GM12878 (cell line): ENCODE measurements around the gene UBE2L5. TPM values are rescaled to one million over a fixed set of nuclear protein-coding genes. Genes with fewer than 3 reads are reported as not detected.

ENCODE experiments used
- BHLHE40 ChIP-seq, 2 experiments: fragments of 450-650 bp in 1 of 2; IDR thresholded peaks; 2 replicates each; pipeline ENCODE4 v1.6.1; 2011 to 2017; ENCODE audit warnings: low read depth in 2 of 2, borderline replicate concordance in 1 of 2, improper control_type of control experiment in 1 of 2, low read length in 1 of 2, mild to moderate bottlenecking in 1 of 2
- CBX5 ChIP-seq: sonication (generic); IDR thresholded peaks from 2 replicates; pipeline ENCODE4 v1.6.1; 2016; ENCODE audit warnings: low read depth, moderate library complexity, mild to moderate bottlenecking, inconsistent platforms
- CREM ChIP-seq: IDR thresholded peaks from 2 replicates; pipeline ENCODE4 v1.6.1; 2014; ENCODE audit warnings: antibody characterized with exemption, low read depth
- FOS ChIP-seq: IDR thresholded peaks from 3 replicates; pipeline ENCODE4 v1.6.1; 2011; ENCODE audit warnings: borderline replicate concordance; ENCODE audit not compliant: insufficient read length; ENCODE audit errors: extremely low read depth
- HCFC1 ChIP-seq: fragments of 150-350 bp; IDR thresholded peaks from 2 replicates; pipeline ENCODE4 v1.6.1; 2014; ENCODE audit warnings: low read length
- HDGF ChIP-seq: fragments of 450-650 bp; IDR thresholded peaks from 2 replicates; pipeline ENCODE4 v1.6.1; 2016; ENCODE audit warnings: antibody characterized with exemption
- IKZF2 ChIP-seq, 2 experiments: fragments of 450-650 bp; IDR thresholded peaks; 2 replicates each; pipeline ENCODE4 v1.6.1; 2017; ENCODE audit warnings: mild to moderate bottlenecking in 2 of 2, moderate library complexity in 2 of 2
- IRF4 ChIP-seq: IDR thresholded peaks from 2 replicates; pipeline ENCODE4 v1.6.1; 2011; ENCODE audit warnings: low read depth, low read length
- JUNB ChIP-seq: IDR thresholded peaks from 2 replicates; pipeline ENCODE4 v1.6.1; 2016; ENCODE audit warnings: antibody characterized with exemption, mild to moderate bottlenecking
- NRF1 ChIP-seq: conservative IDR thresholded peaks from 2 replicates; pipeline ENCODE4 v1.6.1; 2011; ENCODE audit warnings: mild to moderate bottlenecking, low read depth, low read length, improper control_type of control experiment
- PML ChIP-seq: IDR thresholded peaks from 2 replicates; pipeline ENCODE4 v1.6.1; 2012; ENCODE audit warnings: low read length, inconsistent platforms
- TCF7 ChIP-seq: IDR thresholded peaks from 2 replicates; pipeline ENCODE4 v1.6.1; 2014; ENCODE audit warnings: antibody characterized with exemption, borderline replicate concordance
- ZNF207 ChIP-seq: fragments of 450-650 bp; IDR thresholded peaks from 2 replicates; pipeline ENCODE4 v1.6.1; 2014; ENCODE audit warnings: antibody characterized with exemption, mild to moderate bottlenecking, borderline replicate concordance
- ZNF384 ChIP-seq: IDR thresholded peaks from 2 replicates; pipeline ENCODE4 v1.6.1; 2012; ENCODE audit warnings: low read depth, mild to moderate bottlenecking, low read length, improper control_type of control experiment, borderline replicate concordance
- ZZZ3 ChIP-seq: IDR thresholded peaks from 2 replicates; pipeline ENCODE4 v1.6.1; 2011; ENCODE audit warnings: low read depth; ENCODE audit not compliant: control insufficient read depth, insufficient read length
- polyA plus RNA-seq, 11 experiments: library from polyadenylated mRNA; depleted of rRNA in 4 of 11; unstranded in 6 of 11; stranded (reverse) in 5 of 11; fragments of >200 nt; fragmentation: Nextera tagmentation in 4 of 11; fragmentation: Illumina TruSeq in 1 of 11; extraction: Ambion mirVana in 4 of 11; extraction: Trizol in 1 of 11; gene quantifications; 1 replicate in 1 of 11; 2 replicates in 10 of 11; pipeline versions ENCODE4 v1.2.1 to v1.2.3, GENCODE V29; 2011 to 2016; ENCODE audit warnings: inconsistent platforms in 2 of 11, missing spikeins in 2 of 11, low read depth in 1 of 11
- total RNA-seq, 4 experiments: library from RNA; depleted of rRNA in 3 of 4; stranded (reverse); fragments of >200 nt in 3 of 4; fragmentation: Illumina TruSeq in 1 of 4; extraction: Trizol in 1 of 4; gene quantifications; 2 replicates each; pipeline versions ENCODE4 v1.2.1 to v1.2.3, GENCODE V29; 2013 to 2021
- TF ChIP-seq, protein P1 (sequence below): IDR thresholded peaks from 2 replicates; pipeline ENCODE4 v1.6.1; 2012; ENCODE audit warnings: low read depth, low read length, improper control_type of control experiment
- TF ChIP-seq, protein P2 (sequence below): fragments of 450-650 bp; formaldehyde crosslinking; IDR thresholded peaks from 2 replicates; pipeline ENCODE4 v1.4.0; 2020; ENCODE audit warnings: mild to moderate bottlenecking, moderate library complexity
- TF ChIP-seq, protein P3 (sequence below), 3 experiments: IDR thresholded peaks in 2 of 3; conservative IDR thresholded peaks in 1 of 3; 2 replicates each; pipeline ENCODE4 v1.5.1; 2011; ENCODE audit warnings: low read depth in 3 of 3, low read length in 3 of 3, mild to moderate bottlenecking in 3 of 3, control low read depth in 2 of 3, moderate library complexity in 2 of 3, inconsistent platforms in 1 of 3, mixed read lengths in 1 of 3; ENCODE audit not compliant: control insufficient read depth in 2 of 3, insufficient read depth in 1 of 3; ENCODE audit errors: extremely low read depth in 1 of 3
- TF ChIP-seq, protein P4 (sequence below): fragments of 150-350 bp; IDR thresholded peaks from 2 replicates; pipeline ENCODE4 v1.6.1; 2016; ENCODE audit warnings: low read depth, low read length

Gene UBE2L5
- total and polyA plus RNA-seq, 10 of the 15 experiments (the other 5 are each of a cell fraction or from before 2014, with no cell fraction given): 0.03 to 1.1 (median 0.19) TPM; not detected in 2

DNA sequence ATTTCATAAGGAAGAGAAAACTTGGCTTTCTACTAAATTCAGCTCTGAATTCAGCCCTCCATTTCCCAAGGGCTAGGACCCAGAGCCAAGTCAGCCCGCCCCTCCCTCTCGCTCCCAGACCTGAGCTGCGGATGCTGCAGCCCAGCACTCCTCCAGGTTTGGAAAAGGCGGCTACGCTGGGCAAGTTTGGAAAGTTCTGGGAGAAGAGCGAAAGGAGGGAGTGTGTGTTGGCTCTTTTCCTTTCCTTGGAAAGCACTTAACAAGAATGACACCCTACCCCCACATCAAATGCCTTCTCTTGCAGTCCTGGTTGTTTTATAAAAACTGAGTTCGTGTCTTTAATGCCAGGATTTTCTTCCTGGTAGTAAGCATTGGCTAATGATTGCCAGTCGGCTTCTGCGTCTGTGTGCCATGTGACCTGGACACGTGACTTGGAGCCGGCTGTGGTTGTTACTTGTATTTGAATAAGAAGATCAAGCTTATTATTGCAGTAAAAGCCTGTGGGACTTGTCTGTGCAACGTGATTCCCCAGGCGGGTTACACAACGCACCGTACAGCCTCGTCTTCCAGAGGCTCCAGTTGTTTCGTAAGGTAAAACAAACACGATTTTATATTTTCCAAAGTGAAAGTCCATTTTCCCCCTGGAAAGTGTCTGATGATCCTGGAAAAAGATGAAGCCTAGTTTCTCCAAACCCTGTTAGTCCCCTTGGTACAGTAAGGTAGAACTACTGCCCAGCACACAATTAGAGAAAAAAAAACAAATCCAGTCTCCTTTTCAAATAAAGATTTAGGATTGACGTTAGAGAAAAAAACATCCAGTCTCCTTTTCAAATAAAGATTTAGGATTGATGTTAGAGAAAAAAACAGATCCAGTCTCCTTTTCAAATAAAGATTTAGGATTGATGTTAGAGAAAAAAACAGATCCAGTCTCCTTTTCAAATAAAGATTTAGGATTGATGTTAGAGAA lies 26.8 kb upstream of the UBE2L5 start (continued):
- TF ChIP-seq, protein P1, sequence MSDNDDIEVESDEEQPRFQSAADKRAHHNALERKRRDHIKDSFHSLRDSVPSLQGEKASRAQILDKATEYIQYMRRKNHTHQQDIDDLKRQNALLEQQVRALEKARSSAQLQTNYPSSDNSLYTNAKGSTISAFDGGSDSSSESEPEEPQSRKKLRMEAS: peak; percentile 95
- TF ChIP-seq ZNF207 (no peak), BHLHE40 (IDR thresholded peaks at IDR 0.05; ENCODE audit: borderline replicate concordance in 1 of 2, low read depth in 2 of 2, low read length in 1 of 2) (peak; percentile 91 to 94), HDGF (no peak), ZZZ3 (no peak), CREM (no peak), IRF4 (peak; percentile 29; the same call in 1 of the 2 replicates), FOS (peak; percentile 82), ZNF384 (no peak), TCF7 (no peak), PML (no peak), IKZF2 (IDR thresholded peaks at IDR 0.05) (peak; percentile 74 to 75; a peak in 3 of 4 replicates), JUNB (no peak), NRF1 (no peak), HCFC1 (no peak), CBX5 (no peak)
- TF ChIP-seq, protein P2, sequence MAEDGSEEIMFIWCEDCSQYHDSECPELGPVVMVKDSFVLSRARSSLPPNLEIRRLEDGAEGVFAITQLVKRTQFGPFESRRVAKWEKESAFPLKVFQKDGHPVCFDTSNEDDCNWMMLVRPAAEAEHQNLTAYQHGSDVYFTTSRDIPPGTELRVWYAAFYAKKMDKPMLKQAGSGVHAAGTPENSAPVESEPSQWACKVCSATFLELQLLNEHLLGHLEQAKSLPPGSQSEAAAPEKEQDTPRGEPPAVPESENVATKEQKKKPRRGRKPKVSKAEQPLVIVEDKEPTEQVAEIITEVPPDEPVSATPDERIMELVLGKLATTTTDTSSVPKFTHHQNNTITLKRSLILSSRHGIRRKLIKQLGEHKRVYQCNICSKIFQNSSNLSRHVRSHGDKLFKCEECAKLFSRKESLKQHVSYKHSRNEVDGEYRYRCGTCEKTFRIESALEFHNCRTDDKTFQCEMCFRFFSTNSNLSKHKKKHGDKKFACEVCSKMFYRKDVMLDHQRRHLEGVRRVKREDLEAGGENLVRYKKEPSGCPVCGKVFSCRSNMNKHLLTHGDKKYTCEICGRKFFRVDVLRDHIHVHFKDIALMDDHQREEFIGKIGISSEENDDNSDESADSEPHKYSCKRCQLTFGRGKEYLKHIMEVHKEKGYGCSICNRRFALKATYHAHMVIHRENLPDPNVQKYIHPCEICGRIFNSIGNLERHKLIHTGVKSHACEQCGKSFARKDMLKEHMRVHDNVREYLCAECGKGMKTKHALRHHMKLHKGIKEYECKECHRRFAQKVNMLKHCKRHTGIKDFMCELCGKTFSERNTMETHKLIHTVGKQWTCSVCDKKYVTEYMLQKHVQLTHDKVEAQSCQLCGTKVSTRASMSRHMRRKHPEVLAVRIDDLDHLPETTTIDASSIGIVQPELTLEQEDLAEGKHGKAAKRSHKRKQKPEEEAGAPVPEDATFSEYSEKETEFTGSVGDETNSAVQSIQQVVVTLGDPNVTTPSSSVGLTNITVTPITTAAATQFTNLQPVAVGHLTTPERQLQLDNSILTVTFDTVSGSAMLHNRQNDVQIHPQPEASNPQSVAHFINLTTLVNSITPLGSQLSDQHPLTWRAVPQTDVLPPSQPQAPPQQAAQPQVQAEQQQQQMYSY (CRISPR knock-in tag): no peak
- TF ChIP-seq, protein P3, sequence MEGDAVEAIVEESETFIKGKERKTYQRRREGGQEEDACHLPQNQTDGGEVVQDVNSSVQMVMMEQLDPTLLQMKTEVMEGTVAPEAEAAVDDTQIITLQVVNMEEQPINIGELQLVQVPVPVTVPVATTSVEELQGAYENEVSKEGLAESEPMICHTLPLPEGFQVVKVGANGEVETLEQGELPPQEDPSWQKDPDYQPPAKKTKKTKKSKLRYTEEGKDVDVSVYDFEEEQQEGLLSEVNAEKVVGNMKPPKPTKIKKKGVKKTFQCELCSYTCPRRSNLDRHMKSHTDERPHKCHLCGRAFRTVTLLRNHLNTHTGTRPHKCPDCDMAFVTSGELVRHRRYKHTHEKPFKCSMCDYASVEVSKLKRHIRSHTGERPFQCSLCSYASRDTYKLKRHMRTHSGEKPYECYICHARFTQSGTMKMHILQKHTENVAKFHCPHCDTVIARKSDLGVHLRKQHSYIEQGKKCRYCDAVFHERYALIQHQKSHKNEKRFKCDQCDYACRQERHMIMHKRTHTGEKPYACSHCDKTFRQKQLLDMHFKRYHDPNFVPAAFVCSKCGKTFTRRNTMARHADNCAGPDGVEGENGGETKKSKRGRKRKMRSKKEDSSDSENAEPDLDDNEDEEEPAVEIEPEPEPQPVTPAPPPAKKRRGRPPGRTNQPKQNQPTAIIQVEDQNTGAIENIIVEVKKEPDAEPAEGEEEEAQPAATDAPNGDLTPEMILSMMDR (IDR thresholded peaks at IDR 0.05 in 2 of 3, conservative IDR thresholded peaks at IDR 0.05 in 1 of 3; ENCODE audit: control insufficient read depth in 2 of 3, extremely low read depth in 1 of 3, insufficient read depth in 1 of 3, low read depth in 3 of 3, low read length in 3 of 3): no peak
- TF ChIP-seq, protein P4, sequence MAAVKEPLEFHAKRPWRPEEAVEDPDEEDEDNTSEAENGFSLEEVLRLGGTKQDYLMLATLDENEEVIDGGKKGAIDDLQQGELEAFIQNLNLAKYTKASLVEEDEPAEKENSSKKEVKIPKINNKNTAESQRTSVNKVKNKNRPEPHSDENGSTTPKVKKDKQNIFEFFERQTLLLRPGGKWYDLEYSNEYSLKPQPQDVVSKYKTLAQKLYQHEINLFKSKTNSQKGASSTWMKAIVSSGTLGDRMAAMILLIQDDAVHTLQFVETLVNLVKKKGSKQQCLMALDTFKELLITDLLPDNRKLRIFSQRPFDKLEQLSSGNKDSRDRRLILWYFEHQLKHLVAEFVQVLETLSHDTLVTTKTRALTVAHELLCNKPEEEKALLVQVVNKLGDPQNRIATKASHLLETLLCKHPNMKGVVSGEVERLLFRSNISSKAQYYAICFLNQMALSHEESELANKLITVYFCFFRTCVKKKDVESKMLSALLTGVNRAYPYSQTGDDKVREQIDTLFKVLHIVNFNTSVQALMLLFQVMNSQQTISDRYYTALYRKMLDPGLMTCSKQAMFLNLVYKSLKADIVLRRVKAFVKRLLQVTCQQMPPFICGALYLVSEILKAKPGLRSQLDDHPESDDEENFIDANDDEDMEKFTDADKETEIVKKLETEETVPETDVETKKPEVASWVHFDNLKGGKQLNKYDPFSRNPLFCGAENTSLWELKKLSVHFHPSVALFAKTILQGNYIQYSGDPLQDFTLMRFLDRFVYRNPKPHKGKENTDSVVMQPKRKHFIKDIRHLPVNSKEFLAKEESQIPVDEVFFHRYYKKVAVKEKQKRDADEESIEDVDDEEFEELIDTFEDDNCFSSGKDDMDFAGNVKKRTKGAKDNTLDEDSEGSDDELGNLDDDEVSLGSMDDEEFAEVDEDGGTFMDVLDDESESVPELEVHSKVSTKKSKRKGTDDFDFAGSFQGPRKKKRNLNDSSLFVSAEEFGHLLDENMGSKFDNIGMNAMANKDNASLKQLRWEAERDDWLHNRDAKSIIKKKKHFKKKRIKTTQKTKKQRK: no peak
